Hypothalamus (tissue), 51 donors: Measurements from ENCODE around the gene CLIC3.

Experiments
- DNase-seq, 51 donors: peaks; one replicate each; lab custom pipeline; 2025; lab: John Stamatoyannopoulos, UW

CLIC3 gene

DNA sequence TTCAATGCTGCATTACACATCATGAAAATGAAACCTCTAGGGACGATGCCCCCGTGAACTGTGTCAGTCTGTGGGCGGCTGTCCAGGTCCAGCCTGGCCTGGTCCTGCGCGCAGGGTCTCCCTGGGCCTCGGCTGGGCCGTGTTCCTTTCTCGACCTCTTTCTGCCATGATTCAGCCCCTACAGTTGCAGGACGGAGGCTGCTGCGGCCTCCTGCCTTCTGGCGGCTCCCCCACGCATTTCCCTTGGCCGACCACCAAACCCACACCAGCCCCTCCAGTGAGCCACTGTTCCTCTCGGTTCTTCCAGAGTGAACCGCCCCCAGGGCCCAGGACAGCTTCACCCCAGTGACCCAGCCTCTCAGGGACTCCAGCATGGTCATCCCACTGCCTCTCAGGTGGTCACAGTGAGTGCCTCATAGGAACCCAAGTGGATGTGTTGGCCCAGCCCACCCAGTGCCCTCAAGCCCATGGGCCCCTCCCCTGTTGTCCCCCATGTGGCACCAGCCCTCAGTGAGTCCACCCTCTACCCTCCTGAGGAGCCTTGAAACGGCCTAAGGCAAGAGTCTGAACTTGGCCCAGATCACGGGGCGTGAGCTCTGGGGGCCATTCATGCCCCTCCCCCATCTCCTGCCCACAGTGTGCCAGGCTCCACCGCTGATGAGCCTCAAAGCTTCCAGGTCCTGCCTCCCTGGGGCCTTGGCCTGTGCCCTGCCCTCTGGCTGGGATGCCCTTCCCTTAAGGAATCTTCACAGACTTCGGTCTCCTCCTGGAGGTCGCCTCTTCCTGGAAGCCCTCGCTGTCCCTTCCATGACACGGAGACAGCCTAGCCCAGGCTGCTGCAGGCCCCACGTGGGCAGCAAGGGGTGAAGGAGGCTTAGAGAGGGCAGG is 10.0 kb upstream of the CLIC3 start:
- DNase-seq: peak in 2 of 51 donors; percentile 35 to 39

GRCh38 chr9:137004285-137004684 is 7.9 kb upstream of the CLIC3 start:
- DNase-seq: peak in 9 of 51 donors; percentile 21 to 65 (median 37)

DNA sequence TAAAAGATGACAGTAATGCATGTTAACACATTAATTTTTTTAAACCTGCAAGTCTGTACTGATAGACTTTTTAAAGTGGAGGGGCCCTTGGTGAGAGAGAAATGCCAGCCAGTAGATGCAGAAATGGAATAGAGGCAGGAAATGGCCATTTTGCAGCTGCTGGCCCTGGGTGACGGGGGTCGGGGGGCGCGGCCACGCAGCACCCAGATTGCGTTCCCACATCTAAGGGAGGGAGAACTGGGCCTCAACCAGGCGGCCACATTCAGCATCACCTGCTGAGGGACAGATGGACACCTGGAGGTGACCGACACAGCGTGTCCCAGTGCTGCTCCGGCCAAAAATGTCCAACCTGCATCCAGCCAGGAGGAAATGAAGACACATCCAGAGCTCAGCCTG is 6.3 kb upstream of the CLIC3 start:
- no peak for DNase-seq

DNA sequence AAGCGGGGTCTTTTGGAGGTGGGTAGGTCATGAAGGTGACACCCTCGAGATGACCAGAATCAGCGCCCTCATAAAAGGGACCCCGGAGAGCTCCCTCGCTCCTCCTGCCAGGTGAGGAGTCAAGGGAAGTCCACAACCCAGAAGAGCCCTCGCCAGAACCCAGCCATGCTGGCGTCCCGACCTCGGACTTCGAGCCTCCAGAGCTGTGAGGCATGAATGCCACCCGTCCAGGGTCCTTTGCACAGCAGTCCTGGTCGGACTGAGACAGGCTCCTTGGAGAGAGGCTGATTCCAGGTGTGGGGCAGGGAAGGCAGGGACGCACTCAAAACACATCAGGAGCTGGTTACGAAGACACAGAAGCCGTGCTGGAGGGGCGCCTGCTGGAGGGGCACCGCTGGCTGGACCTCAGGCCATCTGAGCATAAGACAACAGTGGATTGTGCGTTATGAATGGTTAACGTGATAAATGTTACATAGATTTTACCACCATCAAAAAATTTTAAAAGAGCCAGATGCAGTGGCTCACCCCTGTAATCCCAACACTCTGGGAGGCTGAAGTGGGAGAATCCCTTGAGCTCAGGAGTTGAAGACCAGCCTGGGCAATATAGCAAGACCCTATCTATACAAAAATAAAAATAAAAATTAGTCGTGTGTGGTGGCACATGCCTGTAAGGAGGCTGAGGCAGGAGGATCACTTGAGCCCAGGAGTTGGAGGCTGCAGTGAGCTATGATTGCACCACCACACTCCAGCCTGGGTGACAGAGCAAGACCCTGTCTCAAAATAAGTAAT is 5.7 kb upstream of the CLIC3 start:
- no peak for DNase-seq

DNA sequence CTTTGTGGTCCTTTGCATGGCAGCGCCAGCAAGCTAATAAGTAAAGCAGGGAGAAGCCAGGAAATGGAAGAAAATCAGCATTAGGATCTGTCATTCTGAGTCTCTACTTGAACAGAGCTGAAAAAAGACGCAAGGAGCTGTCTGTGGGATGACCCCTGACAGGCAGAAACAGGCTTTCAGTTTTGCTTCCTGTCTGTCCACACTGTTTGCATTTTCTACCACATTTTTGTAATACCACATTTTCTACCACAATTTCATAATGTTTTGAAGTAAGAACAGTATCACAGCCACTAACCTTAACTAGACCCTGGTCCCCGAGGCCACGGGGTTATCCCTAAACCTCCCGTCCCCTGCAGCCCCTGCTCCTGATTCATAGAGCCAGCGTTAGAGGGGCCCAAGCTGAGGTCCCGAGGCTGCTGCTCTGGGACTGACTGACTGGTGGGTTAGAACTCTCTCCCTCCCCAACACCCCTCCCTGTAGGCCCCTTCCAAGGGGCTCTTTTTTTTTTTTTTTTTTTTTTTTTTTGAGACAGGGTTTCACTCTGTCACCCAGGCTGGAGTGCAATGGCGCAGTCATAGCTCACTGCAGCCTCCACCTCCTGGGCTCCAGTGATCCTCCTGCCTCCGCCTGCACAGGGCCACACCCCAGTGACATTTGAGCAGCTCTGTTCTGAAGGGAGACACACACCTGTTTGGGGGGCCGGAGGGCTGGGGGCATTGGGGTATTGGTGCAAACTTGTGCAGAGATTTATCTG is 4.0 kb upstream of the CLIC3 start:
- no peak for DNase-seq

DNA sequence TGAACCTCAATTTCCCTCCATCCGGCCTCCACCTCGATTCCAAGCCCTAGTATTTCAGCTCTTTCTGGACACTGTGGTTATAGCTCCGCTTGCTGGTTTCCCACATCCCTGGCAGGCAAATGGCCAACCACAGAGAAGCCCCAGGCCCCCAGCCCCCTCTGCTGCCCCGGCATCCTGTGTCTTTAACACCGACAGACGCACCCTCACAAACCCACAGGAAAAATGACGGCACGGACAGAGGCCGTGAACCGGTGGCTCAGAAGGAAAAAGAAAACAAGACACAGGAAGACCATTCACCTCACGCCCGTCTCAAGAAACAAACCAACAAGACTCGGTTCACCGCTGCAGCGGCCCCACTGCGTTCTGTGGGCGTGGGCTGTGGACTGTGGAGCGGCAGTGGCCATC is 1.5 kb upstream of the CLIC3 start:
- DNase-seq: no peak

DNA sequence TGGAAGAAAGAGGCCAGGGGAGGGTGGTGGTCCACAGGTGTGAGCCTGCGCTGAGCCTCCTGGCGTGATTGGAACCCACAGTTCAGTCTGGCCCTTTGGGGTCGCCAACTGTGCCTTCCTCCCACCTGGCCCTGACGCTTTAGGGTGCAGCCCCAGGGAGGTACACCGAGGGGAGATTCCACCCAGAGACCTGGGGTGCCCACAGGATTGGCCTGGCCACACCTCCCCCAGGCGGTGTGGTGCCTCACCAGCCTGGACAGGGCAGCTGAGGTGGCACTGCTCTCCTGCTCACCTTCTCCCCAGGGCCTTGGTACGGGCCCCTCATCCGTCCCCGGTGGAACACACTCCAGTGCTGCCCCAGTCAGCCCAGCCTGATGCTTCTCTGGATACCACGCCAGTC is 1.0 kb upstream of the CLIC3 start:
- DNase-seq: no peak

DNA sequence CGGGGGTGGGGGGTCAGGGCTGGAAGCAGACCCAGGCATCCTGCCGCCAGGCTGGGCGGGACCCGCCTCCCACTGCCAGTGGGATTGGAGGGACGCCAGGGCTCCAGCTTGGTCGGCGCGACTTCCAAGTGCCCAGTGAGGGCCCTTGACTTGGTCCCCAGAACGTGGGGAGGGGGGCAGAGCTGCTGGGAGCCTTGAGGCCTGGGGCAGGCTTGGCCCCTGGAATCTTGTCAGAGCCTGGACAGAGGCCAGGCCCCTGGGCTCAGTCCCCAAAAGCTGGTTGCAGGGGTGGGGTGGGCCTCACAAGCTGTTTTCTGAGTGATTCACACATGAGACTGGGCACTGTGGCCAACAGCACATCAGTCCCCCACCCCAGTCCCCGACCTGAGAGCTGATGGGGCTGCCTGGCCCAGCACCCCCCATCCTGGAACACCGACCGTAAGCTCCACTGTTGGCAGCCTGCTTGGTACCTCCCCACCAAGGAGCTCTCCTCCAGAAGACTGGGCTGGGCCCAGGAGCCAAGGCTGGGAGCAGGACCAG is 526 bp downstream of the CLIC3 start:
- DNase-seq: peak in 23 of 51 donors; percentile 11 to 62 (median 37)

DNA sequence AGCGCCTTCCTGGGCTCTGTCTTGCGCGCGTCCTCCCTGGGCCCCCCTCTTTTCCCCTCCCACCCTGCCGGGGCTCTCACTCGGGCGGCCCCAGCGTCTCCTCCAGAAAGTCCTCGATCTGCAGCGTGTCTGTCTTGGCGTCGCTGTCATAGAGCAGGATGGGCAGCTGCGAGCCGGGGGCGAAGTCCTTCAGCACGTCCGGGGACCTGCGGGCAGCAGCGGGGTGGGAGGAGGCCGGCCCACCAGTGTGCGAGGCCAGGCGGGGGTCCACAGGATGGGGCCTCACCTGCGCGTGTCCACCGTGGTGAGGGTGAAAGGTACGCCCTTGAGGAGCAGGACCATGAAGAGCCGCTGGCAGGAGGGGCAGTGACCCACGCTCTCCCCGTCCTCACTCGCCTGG is 1.0 kb downstream of the CLIC3 start:
- no peak for DNase-seq

DNA sequence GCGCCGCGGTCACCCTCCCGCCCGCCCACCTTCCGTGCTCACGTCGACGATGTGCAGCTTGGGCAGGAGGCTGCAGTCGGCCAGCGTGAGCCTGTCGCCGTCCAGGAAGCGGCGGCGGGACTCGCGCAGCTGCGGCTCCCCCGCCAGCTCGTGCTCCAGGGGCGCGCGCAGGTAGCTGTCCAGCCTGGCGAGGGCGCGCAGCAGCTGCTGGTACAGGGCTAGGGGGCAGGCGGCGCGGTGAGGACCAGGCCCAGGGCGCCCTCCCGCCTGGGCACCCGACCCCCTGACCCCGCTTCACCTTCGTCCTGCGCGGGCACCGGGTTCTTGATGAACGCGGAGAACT is 1.5 kb downstream of the CLIC3 start:
- no peak for DNase-seq

- DNase-seq: no peak
Observed at GRCh38 chr9:136994180-136994887, 2.0 kb downstream of the CLIC3 start.

DNA sequence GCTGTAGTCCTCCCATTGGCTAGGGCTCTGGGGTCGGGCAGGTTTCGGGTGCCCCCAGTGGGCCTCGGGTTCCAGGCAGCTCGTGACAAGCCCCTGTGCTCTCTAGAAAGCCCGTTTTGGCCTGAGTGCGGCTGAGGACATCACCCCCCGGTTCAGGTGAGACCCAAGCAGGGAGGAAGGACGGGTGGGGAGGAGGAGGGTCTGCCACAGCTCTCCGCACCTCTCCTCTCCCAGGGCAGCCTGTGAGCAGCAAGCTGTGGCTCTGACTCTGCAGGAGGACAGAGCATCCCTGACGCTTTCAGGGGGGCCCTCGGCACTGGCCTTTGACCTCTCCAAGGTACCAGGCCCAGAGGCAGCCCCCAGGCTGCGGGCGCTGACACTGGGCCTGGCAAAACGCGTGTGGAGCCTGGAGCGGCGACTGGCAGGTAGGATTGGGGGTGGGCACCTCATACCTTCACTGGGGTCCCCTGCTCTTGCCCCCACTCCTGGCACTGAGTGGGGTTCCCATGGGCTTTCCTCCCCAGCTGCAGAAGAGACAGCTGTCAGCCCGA is 3.5 kb downstream of the CLIC3 start:
- DNase-seq: no peak

- peak; percentile 25 to 96 (median 85) for DNase-seq
Observed at GRCh38 chr9:136991993-136992818, 4.2 kb downstream of the CLIC3 start, which contains the start of gene PAXX. TSS of gene PAXX (plus strand) at chr9:136992422. CDS start at chr9:136992444, 22 bp downstream.

- no peak for DNase-seq
Observed at GRCh38 chr9:136990242-136990911, 6.0 kb downstream of the CLIC3 start.

GRCh38 chr9:136988872-136989271 is 7.5 kb downstream of the CLIC3 start:
- no peak for DNase-seq

DNA sequence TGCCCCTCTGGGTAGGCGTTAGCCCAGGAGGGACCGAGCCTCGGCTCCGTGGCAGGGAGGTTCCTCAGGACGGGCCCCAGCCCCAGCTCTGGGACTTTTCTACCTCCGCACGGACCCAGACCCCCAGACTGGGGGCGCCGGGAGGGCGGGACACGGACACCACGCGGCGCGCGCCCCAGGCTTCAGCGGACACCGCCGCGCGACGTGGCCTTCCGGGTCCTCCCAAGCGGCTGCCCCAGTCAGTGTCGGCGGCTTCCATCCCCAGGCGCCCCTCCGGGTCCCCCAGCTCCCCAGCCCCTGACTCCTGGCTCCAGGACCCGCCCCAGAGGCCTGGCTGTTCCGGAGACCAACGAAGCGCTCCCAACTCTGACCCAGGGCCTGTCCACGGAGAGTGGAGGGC is 10.5 kb downstream of the CLIC3 start:
- no peak for DNase-seq

DNA sequence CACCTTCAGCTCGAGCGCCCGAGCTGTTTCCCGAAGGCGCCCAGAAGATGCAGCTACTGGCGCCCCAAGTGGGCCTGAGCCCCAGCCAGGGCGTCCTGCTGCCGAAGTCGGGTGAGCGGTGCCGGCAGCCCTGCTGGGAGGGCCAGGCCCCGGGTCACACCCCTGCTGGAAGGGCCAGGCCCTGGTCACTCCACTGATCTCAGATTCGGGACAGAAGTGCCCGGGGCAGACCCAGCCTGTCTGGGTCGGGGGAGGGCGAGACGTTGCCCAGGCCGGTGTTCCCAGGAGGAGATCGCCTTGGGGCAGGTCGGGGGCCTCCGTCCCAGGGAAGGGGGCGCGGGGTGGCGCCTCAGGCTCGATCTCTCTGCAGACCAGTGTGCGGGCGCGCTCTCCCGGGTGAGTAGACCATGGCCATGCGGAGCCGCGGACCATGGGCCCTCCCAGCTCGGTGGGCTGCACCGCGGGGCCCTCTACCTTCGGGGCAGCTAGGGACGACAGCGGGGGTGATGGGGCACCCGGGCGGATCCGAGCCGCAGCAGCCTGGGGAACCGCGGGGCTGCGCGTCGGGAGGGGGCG is 11.3 kb downstream of the CLIC3 start:
- peak in 7 of 51 donors; percentile 27 to 67 (median 37) for DNase-seq

GRCh38 chr9:136984464-136985026 is 11.8 kb downstream of the CLIC3 start:
- peak in 3 of 51 donors; percentile 30 to 63 (median 59) for DNase-seq
